ENCODE data around the gene DIDO1. TPM values are rescaled to one million over a fixed set of nuclear protein-coding genes. Genes with fewer than 3 reads are reported as not detected.
A peak's percentile ranks its signal among the peaks of the same experiment; 100 is the strongest.

Gene DIDO1
- total RNA-seq, 4 donors from 2014 or later = 68.3 to 135 (median 88.0) TPM

DNA sequence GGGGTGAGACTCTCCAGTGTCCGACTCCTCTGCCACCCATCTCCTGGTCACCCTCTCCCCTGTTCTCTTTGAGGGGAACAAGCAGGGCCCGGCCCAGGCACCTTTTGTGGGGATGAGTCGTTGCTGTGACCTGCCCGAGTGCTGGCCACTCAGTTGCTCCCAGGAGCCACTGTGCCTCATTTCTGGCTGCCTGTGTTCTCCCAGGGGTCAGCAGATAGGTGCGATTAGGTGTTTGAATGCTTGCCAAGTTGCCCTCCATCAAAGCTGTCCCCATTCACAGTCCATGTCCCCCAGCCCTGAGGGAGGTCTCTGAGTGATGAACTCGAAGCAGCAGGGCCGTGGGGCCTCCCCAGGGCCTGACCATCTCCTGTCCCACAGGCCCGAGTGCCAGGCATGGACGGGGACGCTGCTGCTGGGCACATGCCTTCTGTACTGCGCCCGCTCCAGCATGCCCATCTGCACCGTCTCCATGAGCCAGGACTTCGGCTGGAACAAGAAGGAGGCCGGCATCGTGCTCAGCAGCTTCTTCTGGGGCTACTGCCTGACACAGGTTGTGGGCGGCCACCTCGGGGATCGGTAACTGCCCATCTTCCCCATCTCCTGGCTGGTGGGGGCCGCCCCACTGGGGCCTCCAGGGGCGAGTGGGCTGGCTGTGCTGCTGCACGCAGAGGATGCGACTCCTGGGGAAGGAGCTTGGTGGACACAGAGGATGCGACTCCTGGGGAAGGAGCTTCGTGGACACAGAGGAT is 30.3 kb upstream of the DIDO1 start:
- Histone ChIP-seq H3K27me3 (no peaks in the 10 kb centered on the region), H3K36me3 (no peaks in the 10 kb centered on the region), H3K4me1 (peaks cover 22 to 45% (median 42%) of the 10 kb centered on the region in 4 donors), H3K27ac (no peak overlapping the region), H3K4me3 (no peak overlapping the region), H3K9me3 (no peaks in the 10 kb centered on the region)
- WGBS, 2 donors (ENCODE audit: low coverage in 1 of 2) = 94% methylated on average over 21 of the region's 25 CpGs; no CpG with 5 or more reads in 1 of the 2 donors
- DNase-seq = no peak
- TF ChIP-seq CTCF (IDR thresholded peaks at IDR 0.05) (no peak), POLR2A (IDR thresholded peaks at IDR 0.05) (no peak), POLR2AphosphoS5 (IDR thresholded peaks at IDR 0.05) (no peak), EP300 (IDR thresholded peaks at IDR 0.05; ENCODE audit: low read depth) (no peak)
- in situ Hi-C loops (cut with MboI; ENCODE audit: low pct_ligation_motif_present in 1 of 4, low pct_unique_long_range_greater_than_20kb in 1 of 4, low sequenced_read_pairs in 3 of 4) (no loop called here), intact Hi-C loops (cut with DNase I; ENCODE audit: low total_unique reads) (no loop called here)

DNA sequence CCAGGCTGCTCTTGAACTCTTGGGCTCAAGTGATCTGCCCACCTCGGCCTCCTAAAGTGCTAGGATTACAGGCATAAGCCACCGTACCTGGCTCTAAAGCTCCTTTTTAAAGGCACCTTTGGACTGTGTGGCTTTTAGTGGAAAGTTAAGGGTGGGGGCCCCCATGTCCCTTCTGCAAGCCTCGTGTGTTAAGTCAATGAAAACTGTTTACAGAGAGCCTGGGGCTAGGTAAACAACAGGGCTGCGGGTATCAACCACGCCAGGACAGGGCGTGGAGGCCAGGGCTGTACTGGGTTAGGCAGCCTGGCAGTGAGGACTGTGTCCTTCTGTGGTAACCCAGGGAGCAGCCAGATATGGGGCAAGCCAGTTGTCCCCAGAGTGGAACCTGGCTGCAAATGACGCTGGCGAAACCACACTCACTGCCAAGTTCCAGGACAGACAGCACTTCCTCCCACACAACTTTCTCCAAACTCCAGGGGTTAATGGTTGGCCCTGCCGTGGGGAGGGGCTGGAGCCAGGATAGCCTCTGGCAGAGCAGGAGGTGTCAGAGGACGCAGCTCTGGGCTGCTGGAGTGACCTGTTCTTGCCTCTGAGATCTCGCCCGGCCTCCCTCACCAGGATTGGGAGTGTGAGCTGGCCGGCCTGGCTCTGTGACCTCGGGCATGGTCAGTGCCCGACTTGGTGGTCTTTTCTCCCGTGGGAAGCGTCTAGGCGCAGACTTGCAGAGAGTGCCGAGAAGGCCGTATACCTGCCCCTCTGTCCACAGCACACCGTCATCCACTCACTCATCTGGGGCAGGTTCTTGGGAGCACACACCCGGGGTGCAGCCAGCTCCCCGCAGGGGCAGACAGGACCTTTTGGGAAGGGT is 29.4 kb upstream of the DIDO1 start:
- intact Hi-C loops (cut with DNase I; ENCODE audit: low total_unique reads) = no loop called here
- no peaks in the 10 kb centered on the region for H3K9me3 ChIP-seq
- no peaks in the 10 kb centered on the region for H3K27me3 ChIP-seq
- peaks cover 22 to 45% (median 42%) of the 10 kb centered on the region in 4 donors for H3K4me1 ChIP-seq
- no peaks in the 10 kb centered on the region for H3K36me3 ChIP-seq
- no peak for TF ChIP-seq POLR2AphosphoS5 (IDR thresholded peaks at IDR 0.05)
- TF ChIP-seq POLR2A (IDR thresholded peaks at IDR 0.05) = no peak
- no peak for TF ChIP-seq CTCF (IDR thresholded peaks at IDR 0.05)
- H3K4me3 ChIP-seq = no peak overlapping the region
- 48 to 68% methylated on average over 2 to 22 of the region's 23 CpGs for WGBS, 2 donors (ENCODE audit: low coverage in 1 of 2)
- in situ Hi-C loops (cut with MboI; ENCODE audit: low pct_ligation_motif_present in 1 of 4, low pct_unique_long_range_greater_than_20kb in 1 of 4, low sequenced_read_pairs in 3 of 4) = no loop called here
- DNase-seq = peak; percentile 38
- H3K27ac ChIP-seq = peak overlapping the region in 3 of 4 donors; percentile 11 to 91 (median 87)

- WGBS, 2 donors (ENCODE audit: low coverage in 1 of 2) = 44% methylated on average over 32 of the region's 32 CpGs; no CpG with 5 or more reads in 1 of the 2 donors
- Histone ChIP-seq H3K27me3 (no peaks in the 10 kb centered on the region), H3K4me3 (peak overlapping the region in 3 of 4 donors; percentile 10 to 40 (median 28)), H3K4me1 (peaks cover 22 to 45% (median 42%) of the 10 kb centered on the region in 4 donors), H3K36me3 (no peaks in the 10 kb centered on the region), H3K27ac (peak overlapping the region; percentile 87 to 92 (median 90)), H3K9me3 (no peaks in the 10 kb centered on the region)
- DNase-seq = peak; percentile 77
- TF ChIP-seq CTCF (IDR thresholded peaks at IDR 0.05) = no peak
- TF ChIP-seq POLR2A (IDR thresholded peaks at IDR 0.05) = peak; percentile 37
- no peak for TF ChIP-seq EP300 (IDR thresholded peaks at IDR 0.05; ENCODE audit: low read depth)
- TF ChIP-seq POLR2AphosphoS5 (IDR thresholded peaks at IDR 0.05) = peak; percentile 9 to 38 (median 22)
- intact Hi-C loops (cut with DNase I; ENCODE audit: low total_unique reads) (no loop called here), in situ Hi-C loops (cut with MboI; ENCODE audit: low pct_ligation_motif_present in 1 of 4, low pct_unique_long_range_greater_than_20kb in 1 of 4, low sequenced_read_pairs in 3 of 4) (no loop called here)
Measured at GRCh38 chr20:62953839-62954703, 27.8 kb upstream of the DIDO1 start.
